ENCODE measurements around the gene PPP2R5C. TPM values are rescaled to one million over a fixed set of nuclear protein-coding genes. Genes with fewer than 3 reads are reported as not detected.
A peak's percentile ranks its signal among the peaks of the same experiment; 100 is the strongest.

PPP2R5C gene
- total and polyA plus RNA-seq, 12 donors, result 66.8 to 257 (median 222) TPM

GRCh38 chr14:101948666-101949216 lies 187.2 kb downstream of the PPP2R5C start:
- DNase-seq (no peak), ATAC-seq (peak in 4 of 8 donors; percentile 0 to 7 (median 0))
- Histone ChIP-seq H3K9me3 (no peaks in the 10 kb centered on the region), H3K36me3 (no peaks in the 10 kb centered on the region), H3K4me3 (peak overlapping the region; percentile 57 to 98 (median 78)), H3K27me3 (peaks cover 0 to 25% (median 0%) of the 10 kb centered on the region in 7 donors), H3K27ac (peak overlapping the region; percentile 73 to 100 (median 96)), H3K4me1 (peaks cover 3 to 29% (median 20%) of the 10 kb centered on the region in 9 donors)
- 7 to 10% methylated on average over 29 of the region's 29 CpGs for WGBS, 2 donors
- no peak for TF ChIP-seq CTCF (IDR thresholded peaks at IDR 0.05)
- intact Hi-C loops (cut with DNase I), result loop anchor here in 7 of 10 donors (2.0 to 10.0 kb wide), 6 partner anchors 14 to 188 kb away; partner anchors contain the start of gene PPP2R5C (in 3 of the 7)

DNA sequence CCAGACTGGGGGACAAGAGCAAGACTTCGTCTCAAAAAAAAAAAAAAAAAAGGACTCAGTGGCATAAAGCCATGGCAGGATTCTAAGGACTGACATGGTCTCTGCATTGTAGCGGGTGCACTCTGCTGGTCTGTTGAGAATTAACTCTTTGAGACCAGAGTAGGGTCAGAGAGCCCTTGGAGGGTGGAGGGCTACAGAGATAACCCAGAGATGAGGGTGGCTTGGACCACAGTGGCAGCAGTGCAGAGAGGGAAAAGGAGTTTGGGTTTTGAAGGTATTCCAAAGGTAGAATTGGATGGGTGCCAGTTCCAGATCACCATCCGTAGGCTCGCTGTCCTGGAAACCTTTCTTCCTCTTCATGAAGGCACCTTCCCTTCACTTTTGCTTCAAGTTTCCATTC lies 188.6 kb downstream of the PPP2R5C start:
- Histone ChIP-seq H3K27ac (no peak overlapping the region), H3K9me3 (no peaks in the 10 kb centered on the region), H3K4me1 (peaks cover 3 to 29% (median 20%) of the 10 kb centered on the region in 9 donors), H3K27me3 (peaks cover 0 to 15% (median 0%) of the 10 kb centered on the region in 7 donors), H3K36me3 (no peaks in the 10 kb centered on the region), H3K4me3 (no peak overlapping the region)
- intact Hi-C loops (cut with DNase I), result loop anchor here in 2 of 10 donors (10.0 kb wide), 2 partner anchors 185 to 235 kb away; partner anchors contain the start of gene PPP2R5C (in 1 of the 2)
- no peak for DNase-seq
- TF ChIP-seq CTCF (IDR thresholded peaks at IDR 0.05), result no peak
- 52 to 56% methylated on average over 4 of the region's 4 CpGs for WGBS, 2 donors
- ATAC-seq, result no peak

GRCh38 chr14:101950516-101951215 lies 189.2 kb downstream of the PPP2R5C start:
- WGBS, 2 donors, result 80 to 81% methylated on average over 4 of the region's 4 CpGs
- H3K9me3 ChIP-seq, result no peaks in the 10 kb centered on the region
- H3K4me3 ChIP-seq, result no peak overlapping the region
- H3K4me1 ChIP-seq, result peaks cover 3 to 29% (median 20%) of the 10 kb centered on the region in 9 donors
- intact Hi-C loops (cut with DNase I), result loop anchor here in 2 of 10 donors (10.0 kb wide), 2 partner anchors 186 to 236 kb away; partner anchors contain the start of gene PPP2R5C (in 1 of the 2)
- no peaks in the 10 kb centered on the region for H3K36me3 ChIP-seq
- H3K27me3 ChIP-seq, result peaks cover 0 to 10% (median 0%) of the 10 kb centered on the region in 7 donors
- TF ChIP-seq CTCF (IDR thresholded peaks at IDR 0.05), result no peak
- no peak overlapping the region for H3K27ac ChIP-seq
- DNase-seq, result no peak
- no peak for ATAC-seq

DNA sequence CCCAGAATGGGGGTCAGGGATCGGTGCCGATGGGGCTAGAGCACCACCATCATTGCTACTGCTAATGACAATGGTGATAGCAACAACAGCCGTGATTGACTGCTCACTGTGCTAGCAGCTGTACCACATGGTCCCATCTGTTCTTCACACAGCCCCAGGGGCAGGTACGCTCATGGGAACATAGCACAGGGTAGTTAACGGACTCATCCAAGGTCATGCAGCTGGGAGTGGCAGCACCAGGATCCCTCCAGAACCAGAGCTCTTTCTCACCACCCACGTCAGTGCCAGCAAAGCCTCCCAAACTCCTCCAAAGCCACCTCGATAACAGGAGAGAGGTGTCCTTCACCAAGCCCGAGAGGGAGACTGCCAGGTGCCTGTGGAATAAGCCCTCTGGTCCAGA lies 191.6 kb downstream of the PPP2R5C start:
- Histone ChIP-seq H3K4me3 (no peak overlapping the region), H3K27ac (no peak overlapping the region), H3K4me1 (peaks cover 3 to 23% (median 17%) of the 10 kb centered on the region in 9 donors), H3K9me3 (no peaks in the 10 kb centered on the region), H3K36me3 (no peaks in the 10 kb centered on the region), H3K27me3 (no peaks in the 10 kb centered on the region)
- 76 to 78% methylated on average over 8 of the region's 8 CpGs for WGBS, 2 donors
- ATAC-seq (no peak), DNase-seq (no peak)
- intact Hi-C loops (cut with DNase I), result loop anchor here in 2 of 10 donors (10.0 kb wide), 2 partner anchors 188 to 238 kb away; partner anchors contain the start of gene PPP2R5C (in 1 of the 2)
- no peak for TF ChIP-seq CTCF (IDR thresholded peaks at IDR 0.05)

Data from heart right ventricle (tissue), 16 donors.